ENCODE results near the gene AHCYL1. TPM values are rescaled to one million over a fixed set of nuclear protein-coding genes. Genes with fewer than 3 reads are reported as not detected.

The AHCYL1 gene
- total and polyA plus RNA-seq, 10 of the 15 experiments (the other 5 are each of a cell fraction or from before 2014, with no cell fraction given): 24.7 to 73.6 (median 46.8) TPM

GRCh38 chr1:109984456-109985246, at the start of gene AHCYL1 (continued):
- TF ChIP-seq CHD2 (IDR thresholded peaks at IDR 0.05; ENCODE audit: borderline replicate concordance, low read depth, low read length) (peak; percentile 77), HDAC2 (IDR thresholded peaks at IDR 0.05) (no peak), CHD4 (IDR thresholded peaks at IDR 0.05) (no peak), SREBF1 (IDR thresholded peaks at IDR 0.05; ENCODE audit: low read length) (no peak), KAT2A (conservative IDR thresholded peaks at IDR 0.05; ENCODE audit: control insufficient read depth, low read depth, low read length) (no peak), TCF7 (IDR thresholded peaks at IDR 0.05; ENCODE audit: borderline replicate concordance) (no peak), POU2F2 (IDR thresholded peaks at IDR 0.05; ENCODE audit: borderline replicate concordance, low read depth, low read length) (no peak; the same call in 1 of the 3 replicates), BHLHE40 (IDR thresholded peaks at IDR 0.05; ENCODE audit: borderline replicate concordance in 1 of 2, low read depth in 2 of 2, low read length in 1 of 2) (peak; percentile 54 to 62; a peak in 3 of 4 replicates), RAD21 (IDR thresholded peaks at IDR 0.05; ENCODE audit: insufficient read depth, low read depth, low read length) (peak; percentile 98), HCFC1 (IDR thresholded peaks at IDR 0.05; ENCODE audit: low read length) (peak; percentile 82), SP1 (IDR thresholded peaks at IDR 0.05; ENCODE audit: low read depth, low read length) (peak; percentile 38), RELB (IDR thresholded peaks at IDR 0.05; ENCODE audit: low read depth) (peak; percentile 27; the same call in 1 of the 2 replicates), ZNF24 (IDR thresholded peaks at IDR 0.05) (no peak), SIN3A (IDR thresholded peaks at IDR 0.05; ENCODE audit: low read depth, low read length) (peak; percentile 82), IKZF1 (conservative IDR thresholded peaks at IDR 0.05) (peak; percentile 83), IRF4 (IDR thresholded peaks at IDR 0.05; ENCODE audit: low read depth, low read length) (no peak), SMC3 (IDR thresholded peaks at IDR 0.05; ENCODE audit: borderline replicate concordance, low read length) (peak; percentile 100), ZNF622 (IDR thresholded peaks at IDR 0.05) (no peak), RBBP5 (conservative IDR thresholded peaks at IDR 0.05) (no peak), ESRRA (IDR thresholded peaks at IDR 0.05; ENCODE audit: low read length) (no peak), HDGF (IDR thresholded peaks at IDR 0.05) (peak; percentile 98), TBL1XR1 (IDR thresholded peaks at IDR 0.05; ENCODE audit: low read depth, low read length) (no peak), ZBTB11 (CRISPR knock-in tag; IDR thresholded peaks at IDR 0.05) (no peak), HSF1 (IDR thresholded peaks at IDR 0.05; ENCODE audit: low read depth, low read length) (no peak), PBX3 (IDR thresholded peaks at IDR 0.05; ENCODE audit: insufficient replicate concordance, low read depth, low read length) (no peak)

Data from GM12878 (cell line).